HG03439 (cell line): ENCODE data around the gene NDUFAF8.

Source experiments
- ATAC-seq: cut with Tn5 transposase; IDR thresholded peaks from one replicate; pipeline ENCODE4 v1.9.1; 2021; ENCODE audit warnings: mild to moderate bottlenecking, moderate library complexity; ENCODE audit not compliant: unreplicated experiment

NDUFAF8 gene

GRCh38 chr17:81250286-81251093, 11.4 kb downstream of the NDUFAF8 start:
- no peak for ATAC-seq

- no peak for ATAC-seq
These were observed 12.1 kb downstream of the NDUFAF8 start for GRCh38 chr17:81251094-81251708.

- no peak for ATAC-seq
These were observed 12.7 kb downstream of the NDUFAF8 start for GRCh38 chr17:81251709-81252301.

- no peak for ATAC-seq
These were observed 13.3 kb downstream of the NDUFAF8 start for GRCh38 chr17:81252326-81252986.

- ATAC-seq = no peak
These were observed 13.8 kb downstream of the NDUFAF8 start for GRCh38 chr17:81252987-81253329.

GRCh38 chr17:81253358-81254131, 14.4 kb downstream of the NDUFAF8 start:
- no peak for ATAC-seq

GRCh38 chr17:81254955-81255717, 16.0 kb downstream of the NDUFAF8 start:
- no peak for ATAC-seq

- ATAC-seq = no peak
These were observed 17.5 kb downstream of the NDUFAF8 start for GRCh38 chr17:81256616-81257015.

- no peak for ATAC-seq
These were observed 18.4 kb downstream of the NDUFAF8 start for GRCh38 chr17:81257533-81257932.

GRCh38 chr17:81258292-81258691, 19.2 kb downstream of the NDUFAF8 start:
- no peak for ATAC-seq

- no peak for ATAC-seq
These were observed 20.0 kb downstream of the NDUFAF8 start for GRCh38 chr17:81259058-81259605.

- no peak for ATAC-seq
These were observed 21.1 kb downstream of the NDUFAF8 start for GRCh38 chr17:81260171-81260570.

- ATAC-seq = no peak
These were observed 21.5 kb downstream of the NDUFAF8 start for GRCh38 chr17:81260641-81261040.

- ATAC-seq = no peak
These were observed 22.0 kb downstream of the NDUFAF8 start for GRCh38 chr17:81261096-81261495.

- no peak for ATAC-seq
These were observed 22.6 kb downstream of the NDUFAF8 start for GRCh38 chr17:81261582-81262336.

GRCh38 chr17:81263371-81264181, 24.5 kb downstream of the NDUFAF8 start:
- no peak for ATAC-seq

GRCh38 chr17:81264640-81265039, 25.5 kb downstream of the NDUFAF8 start:
- ATAC-seq = no peak

- ATAC-seq = no peak
These were observed 26.5 kb downstream of the NDUFAF8 start for GRCh38 chr17:81265576-81265975.
